GM12878 (cell line): Measurements from ENCODE around the gene KCNK17. TPM values are rescaled to one million over a fixed set of nuclear protein-coding genes. Genes with fewer than 3 reads are reported as not detected.

Source experiments
- ATAC-seq: fragments of 200-7000 bp; cut with Tn5 transposase; 3 replicates; pipeline ENCODE4 v1.9.1; 2020; ENCODE audit warnings: mild to moderate bottlenecking, moderate library complexity
- BruUV-seq: library from RNA; stranded (reverse); fragments of 400-500 nt; replicated peaks from 2 replicates; lab custom pipeline; 2021; lab: Mats Ljungman, UMichigan
- CTCF ChIA-PET: fragments of 300-600 bp; sonication (Branson Sonifier 250); formaldehyde crosslinking; extraction: SDS; loops from one replicate; lab custom pipeline; 2021; ENCODE audit warnings: inconsistent platforms; lab: Yijun Ruan, JAX
- POLR2A ChIA-PET: fragments of 350-600 bp; formaldehyde crosslinking; extraction: SDS; loops from one replicate; lab custom pipeline; 2021; ENCODE audit warnings: inconsistent platforms; lab: Charles Lee
- RAD21 ChIA-PET: fragments of 300-600 bp; sonication (Branson Sonifier 250); formaldehyde crosslinking; loops from one replicate; lab custom pipeline; 2023; ENCODE audit warnings: antibody characterized with exemption; ENCODE audit not compliant: unreplicated experiment; lab: Charles Lee
- SMC1A ChIA-PET: fragments of 300-600 bp; sonication (Branson Sonifier 250); formaldehyde crosslinking; loops from one replicate; lab custom pipeline; 2023; ENCODE audit not compliant: unreplicated experiment, uncharacterized antibody; lab: Charles Lee
- DNase-seq: peaks from one replicate; pipeline ENCODE4 v3.0.0-alpha.2; 2011; ENCODE audit warnings: low read depth, low spot score
- FAIRE-seq: peaks from 3 replicates; lab custom pipeline; 2011; peaks lifted over from hg19 to GRCh38; lab: Jason Lieb, UNC
- H2AFZ ChIP-seq: 2 replicates; pipeline ENCODE4 v1.6.0; 2011; ENCODE audit warnings: low read depth, low read length, control low read depth; ENCODE audit not compliant: control insufficient read depth
- H3K27ac ChIP-seq: 2 replicates; pipeline ENCODE4 v1.5.1; 2011; ENCODE audit warnings: control low read depth; ENCODE audit not compliant: control insufficient read depth, insufficient read depth
- H3K27me3 ChIP-seq, 2 experiments: replicated peaks in 1 of 2; 2 replicates each; pipeline versions ENCODE4 v1.6.0 to v1.6.1; 2011; ENCODE audit warnings: low read length in 1 of 2; ENCODE audit not compliant: control insufficient read depth in 2 of 2, insufficient read depth in 2 of 2
- H3K36me3 ChIP-seq, 2 experiments: 2 replicates each; pipeline ENCODE4 v1.5.1; 2011; ENCODE audit warnings: low read length in 1 of 2; ENCODE audit not compliant: control insufficient read depth in 2 of 2, insufficient read depth in 2 of 2
- H3K4me1 ChIP-seq: 2 replicates; pipeline ENCODE4 v1.6.1; 2011; ENCODE audit warnings: mild to moderate bottlenecking, low read length, moderate library complexity, mixed read lengths; ENCODE audit not compliant: control insufficient read depth, insufficient read depth
- H3K4me2 ChIP-seq: 2 replicates; pipeline ENCODE4 v1.6.0; 2011; ENCODE audit warnings: control low read depth; ENCODE audit not compliant: control insufficient read depth, insufficient read depth
- H3K4me3 ChIP-seq: fragments of 200-600 bp; sonication (generic); 2 replicates; pipeline ENCODE4 v1.5.1; 2016
- H3K79me2 ChIP-seq: 2 replicates; pipeline ENCODE4 v1.6.0; 2011; ENCODE audit warnings: low read length; ENCODE audit not compliant: control insufficient read depth, insufficient read depth
- H3K9ac ChIP-seq: 2 replicates; pipeline ENCODE4 v1.8.0; 2011; ENCODE audit warnings: low read length, control low read depth, mixed read lengths; ENCODE audit not compliant: control insufficient read depth, insufficient read depth
- H3K9me3 ChIP-seq: replicated peaks from 3 replicates; pipeline ENCODE4 v1.5.1; 2011; ENCODE audit warnings: mild to moderate bottlenecking, low read length; ENCODE audit not compliant: control insufficient read depth, insufficient read depth
- H4K20me1 ChIP-seq: 2 replicates; pipeline ENCODE4 v1.6.0; 2011; ENCODE audit not compliant: control insufficient read depth, insufficient read depth
- EP300 ChIP-seq, 2 experiments: fragments of 150-350 bp in 1 of 2; IDR thresholded peaks; 2 replicates each; pipeline ENCODE4 v1.6.1; 2011 to 2012; ENCODE audit warnings: low read depth in 2 of 2, low read length in 2 of 2, borderline replicate concordance in 1 of 2, improper control_type of control experiment in 1 of 2, inconsistent platforms in 1 of 2; ENCODE audit not compliant: control insufficient read depth in 1 of 2
- EZH2 ChIP-seq: IDR thresholded peaks from 2 replicates; pipeline ENCODE4 v1.6.1; 2012; ENCODE audit warnings: low read depth, mild to moderate bottlenecking, control low read depth, inconsistent platforms, low read length, borderline replicate concordance; ENCODE audit not compliant: control insufficient read depth
- FOXM1 ChIP-seq: IDR thresholded peaks from 2 replicates; pipeline ENCODE4 v1.6.1; 2012; ENCODE audit warnings: low read depth, mild to moderate bottlenecking, inconsistent platforms, low read length, moderate library complexity
- HDAC2 ChIP-seq: fragments of 200-600 bp; sonication (generic); IDR thresholded peaks from 2 replicates; pipeline ENCODE4 v1.6.1; 2017
- IKZF2 ChIP-seq, 2 experiments: fragments of 450-650 bp; IDR thresholded peaks; 2 replicates each; pipeline ENCODE4 v1.6.1; 2017; ENCODE audit warnings: mild to moderate bottlenecking in 2 of 2, moderate library complexity in 2 of 2
- JUNB ChIP-seq: IDR thresholded peaks from 2 replicates; pipeline ENCODE4 v1.6.1; 2016; ENCODE audit warnings: antibody characterized with exemption, mild to moderate bottlenecking
- LARP7 ChIP-seq: fragments of 450-650 bp; IDR thresholded peaks from 2 replicates; pipeline ENCODE4 v1.6.1; 2017; ENCODE audit warnings: mild to moderate bottlenecking
- NFYB ChIP-seq: IDR thresholded peaks from 2 replicates; pipeline ENCODE4 v1.6.1; 2011; ENCODE audit warnings: low read depth, mild to moderate bottlenecking, low read length, improper control_type of control experiment, moderate library complexity; ENCODE audit not compliant: insufficient read depth
- NR2C2 ChIP-seq: IDR thresholded peaks from 2 replicates; pipeline ENCODE4 v1.6.1; 2011; ENCODE audit warnings: borderline replicate concordance, low read depth; ENCODE audit not compliant: control insufficient read depth, insufficient read length
- NRF1 ChIP-seq: conservative IDR thresholded peaks from 2 replicates; pipeline ENCODE4 v1.6.1; 2011; ENCODE audit warnings: mild to moderate bottlenecking, low read depth, low read length, improper control_type of control experiment
- POLR2AphosphoS2 ChIP-seq: IDR thresholded peaks from 2 replicates; pipeline ENCODE4 v1.6.1; 2011; ENCODE audit warnings: low read depth, mild to moderate bottlenecking, low read length, improper control_type of control experiment, moderate library complexity
- POLR2AphosphoS5 ChIP-seq: IDR thresholded peaks from 2 replicates; pipeline ENCODE4 v1.6.1; 2011; ENCODE audit warnings: mild to moderate bottlenecking, low read length, inconsistent platforms
- RAD51 ChIP-seq: fragments of 450-650 bp; IDR thresholded peaks from 2 replicates; pipeline ENCODE4 v1.6.1; 2016; ENCODE audit warnings: moderate library complexity, mild to moderate bottlenecking, inconsistent platforms
- RB1 ChIP-seq: fragments of 450-650 bp; formaldehyde crosslinking; IDR thresholded peaks from 2 replicates; pipeline ENCODE4 v1.6.1; 2017; ENCODE audit warnings: mild to moderate bottlenecking, borderline replicate concordance
- SREBF1 ChIP-seq: IDR thresholded peaks from 2 replicates; pipeline ENCODE4 v1.6.1; 2012; ENCODE audit warnings: mild to moderate bottlenecking, low read length
- SREBF2 ChIP-seq: IDR thresholded peaks from 2 replicates; pipeline ENCODE4 v1.6.1; 2012; ENCODE audit warnings: mild to moderate bottlenecking, low read length
- YBX1 ChIP-seq: fragments of 450-650 bp; IDR thresholded peaks from 2 replicates; pipeline ENCODE4 v1.6.1; 2016; ENCODE audit warnings: antibody characterized with exemption
- YY1 ChIP-seq: IDR thresholded peaks from 2 replicates; pipeline ENCODE4 v1.6.1; 2011; ENCODE audit warnings: low read depth, mild to moderate bottlenecking, low read length
- ZNF207 ChIP-seq: fragments of 450-650 bp; IDR thresholded peaks from 2 replicates; pipeline ENCODE4 v1.6.1; 2014; ENCODE audit warnings: antibody characterized with exemption, mild to moderate bottlenecking, borderline replicate concordance
- WGBS: methylation state at CpG from one replicate; pipeline ENCODE4 v1.1.6; 2016; ENCODE audit warnings: low lambda C conversion rate; ENCODE audit not compliant: insufficient replicate concordance, insufficient coverage; ENCODE audit errors: missing lambda C conversion rate; 5-methylcytosine and 5-hydroxymethylcytosine counted together
- in situ Hi-C: fragments of 300-500 bp; cut with MboI; formaldehyde crosslinking; loops from 9 replicates; pipeline ENCODE4 v1.14.3; 2018; ENCODE audit warnings: mixed read lengths
- intact Hi-C: fragments of 100-400 bp; cut with micrococcal nuclease; formaldehyde crosslinking; loops from one replicate; pipeline ENCODE4 v1.14.2; 2022; ENCODE audit not compliant: unreplicated experiment
- polyA plus RNA-seq, 11 experiments: library from polyadenylated mRNA; depleted of rRNA in 4 of 11; unstranded in 6 of 11; stranded (reverse) in 5 of 11; fragments of >200 nt; fragmentation: Nextera tagmentation in 4 of 11; fragmentation: Illumina TruSeq in 1 of 11; extraction: Ambion mirVana in 4 of 11; extraction: Trizol in 1 of 11; gene quantifications; 1 replicate in 1 of 11; 2 replicates in 10 of 11; pipeline versions ENCODE4 v1.2.1 to v1.2.3, GENCODE V29; 2011 to 2016; ENCODE audit warnings: inconsistent platforms in 2 of 11, missing spikeins in 2 of 11, low read depth in 1 of 11
- total RNA-seq, 4 experiments: library from RNA; depleted of rRNA in 3 of 4; stranded (reverse); fragments of >200 nt in 3 of 4; fragmentation: Illumina TruSeq in 1 of 4; extraction: Trizol in 1 of 4; gene quantifications; 2 replicates each; pipeline versions ENCODE4 v1.2.1 to v1.2.3, GENCODE V29; 2013 to 2021
- TF ChIP-seq, protein P1 (sequence below): fragments of 450-650 bp; IDR thresholded peaks from 2 replicates; pipeline ENCODE4 v1.6.1; 2018; ENCODE audit warnings: borderline replicate concordance, mild to moderate bottlenecking; ENCODE audit not compliant: partially characterized antibody
- TF ChIP-seq, protein P2 (sequence below): IDR thresholded peaks from 2 replicates; pipeline ENCODE4 v1.6.1; 2011; ENCODE audit warnings: borderline replicate concordance, low read depth, mild to moderate bottlenecking, moderate library complexity, mixed read lengths, low read length; ENCODE audit not compliant: insufficient read depth; ENCODE audit errors: extremely low read length

The KCNK17 gene
- total and polyA plus RNA-seq, 10 of the 15 experiments (the other 5 are each of a cell fraction or from before 2014, with no cell fraction given), result not detected

DNA sequence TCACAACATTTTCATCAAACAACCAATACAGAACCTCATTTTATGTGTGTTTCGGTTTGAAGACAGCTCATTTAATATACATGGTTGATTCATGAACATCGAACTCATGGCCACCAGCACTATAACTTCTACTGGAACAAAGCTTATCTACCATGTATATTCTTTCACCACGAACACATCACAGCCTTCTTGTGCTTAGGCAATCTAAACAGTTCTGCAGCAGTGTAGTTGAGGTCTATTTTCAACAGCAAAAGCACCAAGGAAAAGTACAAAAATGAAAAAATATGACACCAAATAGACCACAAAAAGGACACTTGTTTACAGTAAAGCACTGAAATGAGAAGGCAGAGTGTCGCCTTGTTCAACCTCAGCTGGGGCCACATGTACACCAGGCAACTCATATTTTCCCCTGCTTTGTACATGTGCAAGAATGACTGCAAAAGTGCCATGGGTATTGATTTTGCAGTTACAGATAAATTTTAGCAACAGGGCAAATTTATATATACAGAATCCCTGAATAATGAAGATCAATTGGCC, 59.2 kb downstream of the KCNK17 start (continued):
- TF ChIP-seq NR2C2 (no peak), NFYB (no peak), ZNF207 (no peak), EZH2 (no peak), SREBF2 (no peak), YBX1 (no peak), RAD51 (no peak), POLR2AphosphoS5 (no peak)
- TF ChIP-seq, protein P1, sequence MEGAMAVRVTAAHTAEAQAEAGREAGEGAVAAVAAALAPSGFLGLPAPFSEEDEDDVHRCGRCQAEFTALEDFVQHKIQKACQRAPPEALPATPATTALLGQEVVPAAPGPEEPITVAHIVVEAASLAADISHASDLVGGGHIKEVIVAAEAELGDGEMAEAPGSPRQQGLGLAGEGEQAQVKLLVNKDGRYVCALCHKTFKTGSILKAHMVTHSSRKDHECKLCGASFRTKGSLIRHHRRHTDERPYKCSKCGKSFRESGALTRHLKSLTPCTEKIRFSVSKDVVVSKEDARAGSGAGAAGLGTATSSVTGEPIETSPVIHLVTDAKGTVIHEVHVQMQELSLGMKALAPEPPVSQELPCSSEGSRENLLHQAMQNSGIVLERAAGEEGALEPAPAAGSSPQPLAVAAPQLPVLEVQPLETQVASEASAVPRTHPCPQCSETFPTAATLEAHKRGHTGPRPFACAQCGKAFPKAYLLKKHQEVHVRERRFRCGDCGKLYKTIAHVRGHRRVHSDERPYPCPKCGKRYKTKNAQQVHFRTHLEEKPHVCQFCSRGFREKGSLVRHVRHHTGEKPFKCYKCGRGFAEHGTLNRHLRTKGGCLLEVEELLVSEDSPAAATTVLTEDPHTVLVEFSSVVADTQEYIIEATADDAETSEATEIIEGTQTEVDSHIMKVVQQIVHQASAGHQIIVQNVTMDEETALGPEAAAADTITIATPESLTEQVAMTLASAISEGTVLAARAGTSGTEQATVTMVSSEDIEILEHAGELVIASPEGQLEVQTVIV, result no peak

DNA sequence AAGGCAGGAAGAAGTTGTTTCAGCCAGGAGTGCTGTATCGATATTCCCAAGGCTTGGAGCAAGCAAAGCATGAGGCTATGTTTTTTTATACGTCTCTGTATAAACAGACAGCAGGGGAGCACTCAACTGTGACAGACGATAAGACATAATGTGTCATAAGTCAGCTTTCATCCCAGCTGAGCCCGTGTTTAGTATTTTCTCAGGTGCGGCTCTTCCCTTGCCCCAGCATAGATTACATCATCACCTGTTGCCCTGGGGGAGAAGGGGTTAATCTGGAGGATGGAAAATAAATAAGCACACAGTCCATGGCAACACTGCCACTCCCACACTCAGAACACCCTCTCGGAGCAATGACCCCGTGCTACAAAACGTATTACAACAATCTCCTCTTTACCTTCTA, 62.8 kb downstream of the KCNK17 start:
- DNase-seq, result no peak
- TF ChIP-seq NRF1 (no peak), POLR2AphosphoS2 (no peak), LARP7 (no peak), JUNB (no peak), IKZF2 (IDR thresholded peaks at IDR 0.05) (no peak), EP300 (IDR thresholded peaks at IDR 0.05; ENCODE audit: borderline replicate concordance in 1 of 2, control insufficient read depth in 1 of 2, low read depth in 2 of 2, low read length in 2 of 2) (no peak), YY1 (no peak), RB1 (no peak), FOXM1 (no peak), SREBF1 (no peak), HDAC2 (no peak)
- TF ChIP-seq, protein P2, sequence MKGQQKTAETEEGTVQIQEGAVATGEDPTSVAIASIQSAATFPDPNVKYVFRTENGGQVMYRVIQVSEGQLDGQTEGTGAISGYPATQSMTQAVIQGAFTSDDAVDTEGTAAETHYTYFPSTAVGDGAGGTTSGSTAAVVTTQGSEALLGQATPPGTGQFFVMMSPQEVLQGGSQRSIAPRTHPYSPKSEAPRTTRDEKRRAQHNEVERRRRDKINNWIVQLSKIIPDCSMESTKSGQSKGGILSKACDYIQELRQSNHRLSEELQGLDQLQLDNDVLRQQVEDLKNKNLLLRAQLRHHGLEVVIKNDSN, result no peak

More for the DNA sequence above, 62.8 kb downstream of the KCNK17 start:
- ATAC-seq (no peak), FAIRE-seq (no peak)
- H3K79me2 ChIP-seq, result no peaks in the 10 kb centered on the region
- intact Hi-C loops (no loop called here), in situ Hi-C loops (no loop called here)
- no peaks in the 10 kb centered on the region for H4K20me1 ChIP-seq
- RAD21 ChIA-PET, result no interaction called here
- H3K9ac ChIP-seq, result no peak overlapping the region
- H3K4me3 ChIP-seq, result no peak overlapping the region
- H3K9me3 ChIP-seq, result no peaks in the 10 kb centered on the region
- BruUV-seq, result no TSS peak
- SMC1A ChIA-PET, result interaction anchor here (0.8 kb wide), 1 partner anchor 698 kb away, joined by 3 read pairs; no protein-coding TSS in a partner anchor
- CTCF ChIA-PET, result no interaction called here
- POLR2A ChIA-PET, result no interaction called here
- H3K36me3 ChIP-seq, result no peaks in the 10 kb centered on the region
- H3K4me1 ChIP-seq, result no peaks in the 10 kb centered on the region
- H3K27me3 ChIP-seq, result no peaks in the 10 kb centered on the region; a peak in 2 of 4 replicates
- no peak overlapping the region for H3K27ac ChIP-seq
- H3K4me2 ChIP-seq, result no peak overlapping the region
- H2AFZ ChIP-seq, result no peak overlapping the region
- 44% methylated on average over 8 of the region's 8 CpGs for WGBS
